ENCODE data around the gene PDLIM3. TPM values are rescaled to one million over a fixed set of nuclear protein-coding genes. Genes with fewer than 3 reads are reported as not detected.

PDLIM3 gene
- polyA plus RNA-seq, 3 donors = not detected

- H3K27ac Mint-ChIP-seq = no peak overlapping the region
- intact Hi-C loops (cut with micrococcal nuclease) = no loop called here
- Histone ChIP-seq H3K4me2 (replicated peaks; ENCODE audit: extremely low read depth, low read length, poor library complexity, severe bottlenecking) (no peak overlapping the region), H2AFZ (ENCODE audit: insufficient read depth, low read depth, low read length, poor library complexity, severe bottlenecking) (no peak overlapping the region), H3K79me2 (ENCODE audit: insufficient read depth, low read length) (no peaks in the 10 kb centered on the region), H3K9ac (ENCODE audit: insufficient read depth, low read length, poor library complexity, severe bottlenecking) (no peak overlapping the region), H3K4me3 (replicated peaks in 1 of 3; ENCODE audit: low read depth in 2 of 3, low read length in 3 of 3) (no peak overlapping the region), H3K9me3 (replicated peaks in 1 of 2; ENCODE audit: control insufficient read depth in 1 of 2, insufficient read depth in 1 of 2, low read length in 2 of 2) (peaks cover 0 to 7% of the 10 kb centered on the region in 2 donors), H3K27ac (ENCODE audit: low read depth in 1 of 2, low read length in 2 of 2) (no peak overlapping the region), H3K27me3 (ENCODE audit: control insufficient read depth in 2 of 2, insufficient read depth in 2 of 2, low read length in 2 of 2) (peaks cover 64 to 70% of the 10 kb centered on the region in 2 donors), H3K36me3 (replicated peaks in 1 of 2; ENCODE audit: control insufficient read depth in 1 of 2, insufficient read depth in 2 of 2, low read length in 2 of 2) (no peaks in the 10 kb centered on the region), H4K20me1 (ENCODE audit: insufficient read depth, low read length) (no peaks in the 10 kb centered on the region), H3K4me1 (ENCODE audit: control insufficient read depth in 1 of 2, insufficient read depth in 2 of 2, low read length in 2 of 2) (peaks cover 9 to 10% of the 10 kb centered on the region in 2 donors)
- H3K36me3 Mint-ChIP-seq = no peaks in the 10 kb centered on the region
- DNase-seq = no peak
- no peak for TF ChIP-seq CTCF (IDR thresholded peaks at IDR 0.05)
- no peak overlapping the region for H3K4me3 Mint-ChIP-seq
- H3K4me1 Mint-ChIP-seq = peaks cover 9% of the 10 kb centered on the region
- peaks cover 35 to 65% (median 39%) of the 10 kb centered on the region in 3 donors for H3K27me3 Mint-ChIP-seq (ENCODE audit: low read depth in 3 of 3)
- peaks cover 0 to 13% (median 4%) of the 10 kb centered on the region in 7 donors for H3K9me3 Mint-ChIP-seq
Measured at GRCh38 chr4:185518069-185518468, 17.2 kb downstream of the PDLIM3 start.

- no peak for DNase-seq
- peaks cover 11 to 13% of the 10 kb centered on the region in 2 donors for H3K4me1 ChIP-seq (ENCODE audit: control insufficient read depth in 1 of 2, insufficient read depth in 2 of 2, low read length in 2 of 2)
- no peak for TF ChIP-seq CTCF (IDR thresholded peaks at IDR 0.05)
- H3K27me3 ChIP-seq (ENCODE audit: control insufficient read depth in 2 of 2, insufficient read depth in 2 of 2, low read length in 2 of 2) = peaks cover 89 to 94% of the 10 kb centered on the region in 2 donors
- H3K27ac ChIP-seq (ENCODE audit: low read depth in 1 of 2, low read length in 2 of 2) = no peak overlapping the region
- Mint-ChIP-seq H3K27ac (no peak overlapping the region), H3K27me3 (ENCODE audit: low read depth in 3 of 3) (peaks cover 51 to 76% (median 64%) of the 10 kb centered on the region in 3 donors), H3K36me3 (no peaks in the 10 kb centered on the region), H3K4me3 (peak overlapping the region in 1 of 2 donors; percentile 9), H3K4me1 (peaks cover 13% of the 10 kb centered on the region), H3K9me3 (peaks cover 0 to 17% (median 9%) of the 10 kb centered on the region in 7 donors)
- no peak overlapping the region for H3K4me3 ChIP-seq (replicated peaks in 1 of 3; ENCODE audit: low read depth in 2 of 3, low read length in 3 of 3)
- peaks cover 0 to 7% of the 10 kb centered on the region in 2 donors for H3K9me3 ChIP-seq (replicated peaks in 1 of 2; ENCODE audit: control insufficient read depth in 1 of 2, insufficient read depth in 1 of 2, low read length in 2 of 2)
- H3K79me2 ChIP-seq (ENCODE audit: insufficient read depth, low read length) = no peaks in the 10 kb centered on the region
- no peaks in the 10 kb centered on the region for H3K36me3 ChIP-seq (replicated peaks in 1 of 2; ENCODE audit: control insufficient read depth in 1 of 2, insufficient read depth in 2 of 2, low read length in 2 of 2)
- no CpG with 5 or more reads among the region's 4 CpGs for WGBS (ENCODE audit: insufficient coverage)
- no peak overlapping the region for H2AFZ ChIP-seq (ENCODE audit: insufficient read depth, low read depth, low read length, poor library complexity, severe bottlenecking)
- no peaks in the 10 kb centered on the region for H4K20me1 ChIP-seq (ENCODE audit: insufficient read depth, low read length)
- H3K9ac ChIP-seq (ENCODE audit: insufficient read depth, low read length, poor library complexity, severe bottlenecking) = no peak overlapping the region
- intact Hi-C loops (cut with micrococcal nuclease) = no loop called here
- no peak overlapping the region for H3K4me2 ChIP-seq (replicated peaks; ENCODE audit: extremely low read depth, low read length, poor library complexity, severe bottlenecking)
Measured at GRCh38 chr4:185515248-185515647, 20.1 kb downstream of the PDLIM3 start.

Data from CD14-positive monocyte (primary cell).